ENCODE results near the gene EPHX1.
"Not testable (repeated sequence)": the region's sequence is repeated elsewhere in the genome, so short reads cannot be mapped to it uniquely, and the experiment has no call there.

The EPHX1 gene

GRCh38 chr1:225812488-225813213 is 2.7 kb downstream of the EPHX1 start:
- H3K36me3 ChIP-seq (ENCODE audit: control insufficient read depth, low read length): no peaks in the 10 kb centered on the region
- no peaks in the 10 kb centered on the region for H3K79me2 ChIP-seq (ENCODE audit: control insufficient read depth, low read length)
- no peaks in the 10 kb centered on the region for H3K4me1 ChIP-seq (ENCODE audit: control insufficient read depth, low read length)
- H3K4me2 ChIP-seq (ENCODE audit: low read length): no peak overlapping the region
- no peaks in the 10 kb centered on the region for H3K9me2 ChIP-seq (replicated peaks; ENCODE audit: control insufficient read depth, low read length)
- H3K27ac ChIP-seq (ENCODE audit: low read depth, low read length): no peak overlapping the region
- TF ChIP-seq CTCF (IDR thresholded peaks at IDR 0.05; ENCODE audit: low read depth, low read length, poor library complexity, severe bottlenecking): no peak
- TF ChIP-seq EZH2phosphoT487 (IDR thresholded peaks at IDR 0.05; ENCODE audit: borderline replicate concordance, low read length): no peak
- no peak overlapping the region for H3K4me3 ChIP-seq (ENCODE audit: low read length)
- H3F3A ChIP-seq (ENCODE audit: control insufficient read depth, insufficient read depth): no peaks in the 10 kb centered on the region
- peaks cover 20% of the 10 kb centered on the region for H3K27me3 ChIP-seq (ENCODE audit: control insufficient read depth, low read length)
- H3K9me3 ChIP-seq (ENCODE audit: control insufficient read depth, insufficient read depth, low read length): no peaks in the 10 kb centered on the region
- H4K20me1 ChIP-seq (ENCODE audit: control insufficient read depth, insufficient read depth, low read depth, low read length): peaks cover 4% of the 10 kb centered on the region; the same call in 1 of the 2 replicates

GRCh38 chr1:225813214-225813964 is 3.5 kb downstream of the EPHX1 start:
- H3K4me3 ChIP-seq (ENCODE audit: low read length): no peak overlapping the region
- H3K9me2 ChIP-seq (replicated peaks; ENCODE audit: control insufficient read depth, low read length): no peaks in the 10 kb centered on the region
- no peak for TF ChIP-seq EZH2phosphoT487 (IDR thresholded peaks at IDR 0.05; ENCODE audit: borderline replicate concordance, low read length)
- no peak for TF ChIP-seq CTCF (IDR thresholded peaks at IDR 0.05; ENCODE audit: low read depth, low read length, poor library complexity, severe bottlenecking)
- H3K36me3 ChIP-seq (ENCODE audit: control insufficient read depth, low read length): no peaks in the 10 kb centered on the region
- H3K27ac ChIP-seq (ENCODE audit: low read depth, low read length): no peak overlapping the region
- no peaks in the 10 kb centered on the region for H3F3A ChIP-seq (ENCODE audit: control insufficient read depth, insufficient read depth)
- H3K9me3 ChIP-seq (ENCODE audit: control insufficient read depth, insufficient read depth, low read length): no peaks in the 10 kb centered on the region
- H3K27me3 ChIP-seq (ENCODE audit: control insufficient read depth, low read length): peaks cover 20% of the 10 kb centered on the region
- no peaks in the 10 kb centered on the region for H3K4me1 ChIP-seq (ENCODE audit: control insufficient read depth, low read length)
- no peaks in the 10 kb centered on the region for H3K79me2 ChIP-seq (ENCODE audit: control insufficient read depth, low read length)
- no peak overlapping the region for H3K4me2 ChIP-seq (ENCODE audit: low read length)
- peaks cover 4% of the 10 kb centered on the region; the same call in 1 of the 2 replicates for H4K20me1 ChIP-seq (ENCODE audit: control insufficient read depth, insufficient read depth, low read depth, low read length)

GRCh38 chr1:225814381-225814780 is 4.5 kb downstream of the EPHX1 start:
- Histone ChIP-seq H3K9me2 (replicated peaks; ENCODE audit: control insufficient read depth, low read length) (no peaks in the 10 kb centered on the region), H3K4me3 (ENCODE audit: low read length) (no peak overlapping the region), H3K79me2 (ENCODE audit: control insufficient read depth, low read length) (no peaks in the 10 kb centered on the region), H3K27ac (ENCODE audit: low read depth, low read length) (no peak overlapping the region), H3K9me3 (ENCODE audit: control insufficient read depth, insufficient read depth, low read length) (no peaks in the 10 kb centered on the region), H3K36me3 (ENCODE audit: control insufficient read depth, low read length) (no peaks in the 10 kb centered on the region), H3F3A (ENCODE audit: control insufficient read depth, insufficient read depth) (no peaks in the 10 kb centered on the region), H3K4me2 (ENCODE audit: low read length) (no peak overlapping the region), H3K27me3 (ENCODE audit: control insufficient read depth, low read length) (peaks cover 17% of the 10 kb centered on the region), H4K20me1 (ENCODE audit: control insufficient read depth, insufficient read depth, low read depth, low read length) (peaks cover 2% of the 10 kb centered on the region; the same call in 1 of the 2 replicates), H3K4me1 (ENCODE audit: control insufficient read depth, low read length) (no peaks in the 10 kb centered on the region)
- TF ChIP-seq EZH2phosphoT487 (IDR thresholded peaks at IDR 0.05; ENCODE audit: borderline replicate concordance, low read length) (no peak), CTCF (IDR thresholded peaks at IDR 0.05; ENCODE audit: low read depth, low read length, poor library complexity, severe bottlenecking) (no peak)

- H3K4me2 ChIP-seq (ENCODE audit: low read length); H3K4me1 ChIP-seq (ENCODE audit: control insufficient read depth, low read length); H4K20me1 ChIP-seq (ENCODE audit: control insufficient read depth, insufficient read depth, low read depth, low read length); H3K79me2 ChIP-seq (ENCODE audit: control insufficient read depth, low read length); H3K9me2 ChIP-seq (replicated peaks; ENCODE audit: control insufficient read depth, low read length); H3K9me3 ChIP-seq (ENCODE audit: control insufficient read depth, insufficient read depth, low read length); H3K27ac ChIP-seq (ENCODE audit: low read depth, low read length); H3K4me3 ChIP-seq (ENCODE audit: low read length); H3F3A ChIP-seq (ENCODE audit: control insufficient read depth, insufficient read depth); H3K36me3 ChIP-seq (ENCODE audit: control insufficient read depth, low read length): not testable (repeated sequence)
- peaks cover 11% of the 10 kb centered on the region for H3K27me3 ChIP-seq (ENCODE audit: control insufficient read depth, low read length)
Measured at GRCh38 chr1:225815090-225815489, 5.2 kb downstream of the EPHX1 start.

Measured in DOHH2 (cell line).